Nephron progenitor cell (in vitro differentiated cells): Measurements from ENCODE around the gene SLC35B4.

Experiments
- DNase-seq: peaks from one replicate; pipeline ENCODE4 v3.0.0; 2021
- H3K27ac Mint-ChIP-seq: 2 replicates; pipeline ENCODE4 v1.8.0; 2021; ENCODE audit warnings: mild to moderate bottlenecking, moderate library complexity, mixed read lengths
- H3K27me3 Mint-ChIP-seq: 2 replicates; pipeline ENCODE4 v1.8.0; 2021; ENCODE audit warnings: mild to moderate bottlenecking, low read depth, mixed read lengths; ENCODE audit not compliant: poor library complexity
- H3K36me3 Mint-ChIP-seq: 2 replicates; pipeline ENCODE4 v1.8.0; 2021; ENCODE audit warnings: low read depth, mixed read lengths
- H3K4me1 Mint-ChIP-seq: 2 replicates; pipeline ENCODE4 v1.8.0; 2021; ENCODE audit warnings: mixed read lengths
- H3K4me3 Mint-ChIP-seq: 2 replicates; pipeline ENCODE4 v1.8.0; 2021; ENCODE audit warnings: mild to moderate bottlenecking, moderate library complexity, mixed read lengths
- H3K9me3 Mint-ChIP-seq: 2 replicates; pipeline ENCODE4 v1.8.0; 2021; ENCODE audit warnings: mild to moderate bottlenecking, moderate library complexity, mixed read lengths
- TF ChIP-seq, protein P1 (sequence below): fragments of 200-600 bp; sonication (generic); IDR thresholded peaks from 2 replicates; pipeline ENCODE4 v1.5.0; 2021; ENCODE audit warnings: antibody characterized with exemption

The SLC35B4 gene

DNA sequence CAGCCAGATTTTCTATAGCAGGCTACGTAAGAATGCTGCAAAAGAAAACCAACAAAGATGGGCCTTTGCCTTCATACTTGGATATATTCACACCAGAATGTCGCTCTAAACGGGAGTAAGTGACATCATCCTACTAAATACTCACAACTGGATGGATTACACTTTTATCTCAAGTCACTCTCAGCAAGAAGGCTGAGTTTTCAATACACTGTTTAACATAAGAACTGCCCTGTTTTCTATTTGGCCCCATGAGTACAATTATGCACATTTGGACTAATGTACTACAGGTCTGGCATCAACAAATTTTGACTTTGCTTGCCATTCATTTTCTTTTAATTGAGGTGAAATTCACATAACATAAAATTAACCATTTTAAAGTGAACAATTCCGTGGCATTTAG, 8.2 kb downstream of the SLC35B4 start:
- Mint-ChIP-seq H3K4me3 (no peak overlapping the region), H3K27me3 (no peaks in the 10 kb centered on the region), H3K36me3 (peaks cover 42% of the 10 kb centered on the region), H3K9me3 (no peaks in the 10 kb centered on the region), H3K4me1 (no peaks in the 10 kb centered on the region), H3K27ac (no peak overlapping the region)
- DNase-seq, result no peak
- TF ChIP-seq, protein P1, sequence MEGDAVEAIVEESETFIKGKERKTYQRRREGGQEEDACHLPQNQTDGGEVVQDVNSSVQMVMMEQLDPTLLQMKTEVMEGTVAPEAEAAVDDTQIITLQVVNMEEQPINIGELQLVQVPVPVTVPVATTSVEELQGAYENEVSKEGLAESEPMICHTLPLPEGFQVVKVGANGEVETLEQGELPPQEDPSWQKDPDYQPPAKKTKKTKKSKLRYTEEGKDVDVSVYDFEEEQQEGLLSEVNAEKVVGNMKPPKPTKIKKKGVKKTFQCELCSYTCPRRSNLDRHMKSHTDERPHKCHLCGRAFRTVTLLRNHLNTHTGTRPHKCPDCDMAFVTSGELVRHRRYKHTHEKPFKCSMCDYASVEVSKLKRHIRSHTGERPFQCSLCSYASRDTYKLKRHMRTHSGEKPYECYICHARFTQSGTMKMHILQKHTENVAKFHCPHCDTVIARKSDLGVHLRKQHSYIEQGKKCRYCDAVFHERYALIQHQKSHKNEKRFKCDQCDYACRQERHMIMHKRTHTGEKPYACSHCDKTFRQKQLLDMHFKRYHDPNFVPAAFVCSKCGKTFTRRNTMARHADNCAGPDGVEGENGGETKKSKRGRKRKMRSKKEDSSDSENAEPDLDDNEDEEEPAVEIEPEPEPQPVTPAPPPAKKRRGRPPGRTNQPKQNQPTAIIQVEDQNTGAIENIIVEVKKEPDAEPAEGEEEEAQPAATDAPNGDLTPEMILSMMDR, result no peak

DNA sequence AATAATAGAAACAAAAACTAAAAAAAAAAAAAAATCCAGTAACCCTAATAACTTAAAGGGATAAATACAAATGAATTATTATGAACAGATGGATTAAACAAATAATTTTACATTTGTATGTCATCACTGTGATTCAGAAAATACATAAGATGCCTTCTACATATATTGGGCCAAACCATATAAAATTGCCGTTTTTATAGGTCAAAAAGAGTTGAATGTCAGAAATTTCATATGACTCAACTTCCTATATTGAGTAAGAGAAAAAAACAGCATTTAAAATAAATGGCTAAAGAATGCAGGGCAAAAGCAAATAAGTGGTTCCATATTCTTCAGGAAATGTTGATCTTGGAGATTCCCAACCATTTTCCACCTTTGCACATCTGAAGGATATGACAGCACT, 9.4 kb downstream of the SLC35B4 start:
- H3K4me1 Mint-ChIP-seq, result no peaks in the 10 kb centered on the region
- H3K9me3 Mint-ChIP-seq, result no peaks in the 10 kb centered on the region
- peaks cover 41% of the 10 kb centered on the region for H3K36me3 Mint-ChIP-seq
- no peaks in the 10 kb centered on the region for H3K27me3 Mint-ChIP-seq
- H3K27ac Mint-ChIP-seq, result no peak overlapping the region
- TF ChIP-seq, protein P1, result no peak
- no peak overlapping the region for H3K4me3 Mint-ChIP-seq
- no peak for DNase-seq

DNA sequence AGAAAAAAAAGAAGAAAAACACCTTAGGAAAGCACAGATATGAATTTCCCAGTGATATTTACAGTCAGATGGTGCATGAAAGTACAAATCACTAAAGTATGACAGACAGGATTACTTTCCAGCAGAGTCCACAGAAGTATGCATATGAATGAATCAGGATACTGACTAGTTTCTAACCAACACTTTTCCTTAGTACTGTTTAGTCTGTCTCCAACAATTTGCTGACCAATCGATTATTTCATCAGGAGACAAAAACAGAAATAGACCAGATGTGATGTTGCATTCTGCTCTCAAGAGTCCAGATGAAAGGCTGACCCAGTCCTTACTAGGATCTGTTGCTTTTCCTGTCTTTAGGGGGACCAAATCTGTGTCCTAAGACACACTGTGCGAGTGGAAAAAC, 14.6 kb downstream of the SLC35B4 start:
- peaks cover 57% of the 10 kb centered on the region for H3K36me3 Mint-ChIP-seq
- peak overlapping the region; percentile 7 for H3K27ac Mint-ChIP-seq
- TF ChIP-seq, protein P1, result no peak
- H3K4me3 Mint-ChIP-seq, result no peak overlapping the region
- no peaks in the 10 kb centered on the region for H3K4me1 Mint-ChIP-seq
- H3K27me3 Mint-ChIP-seq, result no peaks in the 10 kb centered on the region
- H3K9me3 Mint-ChIP-seq, result no peaks in the 10 kb centered on the region
- DNase-seq, result no peak

DNA sequence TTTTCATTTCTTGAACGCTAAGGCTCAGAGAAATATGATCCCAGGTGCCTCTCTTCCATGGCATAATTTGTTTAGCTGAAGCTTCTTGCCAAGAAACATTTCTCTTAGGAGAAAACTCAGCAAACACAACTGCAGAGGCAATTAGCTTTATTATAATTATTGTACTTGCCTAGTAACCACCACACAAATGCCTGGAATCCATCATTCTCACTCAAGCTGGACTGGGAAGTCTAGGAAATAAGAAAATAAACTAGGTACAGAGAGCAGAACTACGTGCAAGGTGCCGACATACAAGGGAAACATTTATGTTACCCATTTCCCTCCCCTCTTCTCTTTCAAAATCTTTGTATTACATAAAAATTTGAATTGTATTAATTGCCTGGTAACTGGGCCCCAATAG, 15.1 kb downstream of the SLC35B4 start:
- no peak overlapping the region for H3K27ac Mint-ChIP-seq
- TF ChIP-seq, protein P1, result no peak
- H3K9me3 Mint-ChIP-seq, result no peaks in the 10 kb centered on the region
- peaks cover 58% of the 10 kb centered on the region for H3K36me3 Mint-ChIP-seq
- H3K4me3 Mint-ChIP-seq, result no peak overlapping the region
- H3K4me1 Mint-ChIP-seq, result no peaks in the 10 kb centered on the region
- no peaks in the 10 kb centered on the region for H3K27me3 Mint-ChIP-seq
- no peak for DNase-seq

DNA sequence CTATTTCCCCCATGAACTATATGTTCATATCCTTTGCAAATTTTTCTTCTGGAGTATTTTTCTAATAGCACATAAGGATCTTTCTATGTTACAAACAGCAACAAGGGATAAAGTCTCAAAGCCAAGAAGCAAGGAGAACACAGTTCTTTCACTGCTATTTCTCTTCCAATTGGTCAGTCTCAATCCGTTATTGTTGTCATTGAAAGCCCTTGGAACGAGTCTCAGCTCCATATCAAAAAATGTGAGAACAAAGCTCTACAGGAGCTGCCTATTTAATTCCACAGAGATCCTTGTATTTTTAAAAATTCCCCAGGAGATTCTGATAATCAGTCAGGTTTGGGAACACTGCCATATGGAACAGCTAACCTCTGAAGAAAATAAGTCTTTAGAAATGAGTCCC, 15.7 kb downstream of the SLC35B4 start:
- H3K36me3 Mint-ChIP-seq, result peaks cover 58% of the 10 kb centered on the region
- no peak overlapping the region for H3K27ac Mint-ChIP-seq
- TF ChIP-seq, protein P1, result no peak
- peaks cover 3% of the 10 kb centered on the region for H3K9me3 Mint-ChIP-seq
- H3K4me1 Mint-ChIP-seq, result no peaks in the 10 kb centered on the region
- DNase-seq, result no peak
- no peaks in the 10 kb centered on the region for H3K27me3 Mint-ChIP-seq
- H3K4me3 Mint-ChIP-seq, result no peak overlapping the region

DNA sequence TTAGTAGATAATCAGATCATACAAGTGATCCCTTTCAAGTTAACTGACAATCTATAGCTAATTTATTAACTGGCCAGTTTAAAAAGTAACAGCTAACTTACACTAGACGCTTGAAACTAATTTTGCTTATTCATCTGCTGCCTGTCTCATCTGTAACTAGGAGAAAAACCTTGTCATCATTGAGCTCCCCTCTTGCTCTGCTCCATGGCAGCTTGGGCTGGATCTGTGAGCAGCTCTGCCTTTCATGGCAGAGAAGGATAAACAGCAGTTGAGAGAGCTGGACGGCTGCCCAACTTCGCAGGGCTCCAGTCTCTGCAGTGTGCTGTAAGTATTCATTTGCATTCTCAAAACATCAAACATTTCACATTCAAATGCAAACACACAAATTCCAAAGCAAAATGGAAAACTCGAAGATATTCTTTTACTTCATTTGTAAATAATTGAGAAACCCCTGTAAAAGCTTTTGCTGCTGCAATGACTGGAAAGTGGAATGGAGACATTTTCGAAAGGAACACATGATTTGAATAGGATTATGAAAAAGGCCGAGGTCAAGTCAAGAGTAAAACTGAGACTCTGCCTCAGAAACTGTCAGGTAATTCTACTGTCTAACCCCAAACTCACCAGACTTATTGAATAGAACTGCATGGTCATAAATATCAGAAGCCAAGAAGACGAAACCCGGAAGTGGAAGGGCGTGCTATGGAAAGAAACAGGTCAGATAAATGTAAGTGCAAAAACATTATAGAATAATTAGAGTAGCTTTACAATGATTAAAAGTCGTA, 17.6 kb downstream of the SLC35B4 start:
- no peak for DNase-seq
- H3K27ac Mint-ChIP-seq, result no peak overlapping the region
- H3K27me3 Mint-ChIP-seq, result no peaks in the 10 kb centered on the region
- H3K36me3 Mint-ChIP-seq, result peaks cover 61% of the 10 kb centered on the region
- H3K4me1 Mint-ChIP-seq, result no peaks in the 10 kb centered on the region
- peaks cover 4% of the 10 kb centered on the region for H3K9me3 Mint-ChIP-seq
- TF ChIP-seq, protein P1, result no peak
- H3K4me3 Mint-ChIP-seq, result no peak overlapping the region
